Spleen (tissue), 7 donors: ENCODE measurements around the gene SLC25A26.

Experiments used
- POLR2A ChIP-seq, 3 donors: fragments of 450-650 bp; IDR thresholded peaks; one replicate each; pipeline ENCODE4 v1.5.1; 2017; ENCODE audit warnings: antibody characterized with exemption in 3 of 3, mild to moderate bottlenecking in 1 of 3
- POLR2AphosphoS5 ChIP-seq, 3 donors: sonication (generic); formaldehyde crosslinking; IDR thresholded peaks; one replicate each; pipeline ENCODE4 v1.5.1; 2017; ENCODE audit warnings: antibody characterized with exemption in 3 of 3
- TF ChIP-seq, protein P1 (sequence below), 11 experiments: fragments of 200-600 bp in 7 of 11; fragments of 450-650 bp in 4 of 11; sonication (generic) in 4 of 11; IDR thresholded peaks in 8 of 11; conservative IDR thresholded peaks in 3 of 11; 1 replicate in 7 of 11; 2 replicates in 4 of 11; pipeline versions ENCODE4 v1.4.0 to v1.8.0; 2016 to 2021; ENCODE audit warnings: antibody characterized with exemption in 11 of 11, inconsistent platforms in 4 of 11, mild to moderate bottlenecking in 1 of 11
- donor health status: DM: no; HTN: no; CAD: no; lungs with moderate emphysema.
- donor health status: DM: no; HTN: no; CAD: no.
- donor health status: DM: no; HTN: no; CAD: no.

DNA sequence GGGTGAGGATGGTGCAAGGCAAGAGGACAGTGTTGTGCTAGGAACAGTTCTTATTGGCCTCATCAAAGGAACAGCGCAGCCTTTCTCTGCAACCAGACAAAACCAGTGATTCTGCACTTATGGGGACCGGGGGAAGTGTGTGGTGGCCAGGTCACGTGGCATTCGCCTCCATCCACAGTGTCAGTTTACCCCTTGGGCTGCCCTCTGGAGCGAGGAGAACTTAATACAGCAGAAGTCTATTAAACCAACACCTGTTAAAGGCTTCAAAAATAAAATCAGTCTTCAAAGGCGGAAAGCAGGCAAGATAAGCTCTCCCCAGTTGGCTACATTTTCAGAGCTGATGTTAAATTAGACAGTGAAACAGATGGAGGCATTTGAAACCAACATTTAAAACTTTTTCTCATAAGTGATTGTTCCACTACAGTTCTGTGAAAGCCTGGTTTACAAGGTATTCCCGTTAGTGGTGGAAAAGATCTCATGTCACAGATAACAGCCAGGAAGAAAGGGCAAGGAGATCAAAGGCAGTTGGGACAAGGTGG lies 204.8 kb downstream of the SLC25A26 start:
- TF ChIP-seq, protein P1, sequence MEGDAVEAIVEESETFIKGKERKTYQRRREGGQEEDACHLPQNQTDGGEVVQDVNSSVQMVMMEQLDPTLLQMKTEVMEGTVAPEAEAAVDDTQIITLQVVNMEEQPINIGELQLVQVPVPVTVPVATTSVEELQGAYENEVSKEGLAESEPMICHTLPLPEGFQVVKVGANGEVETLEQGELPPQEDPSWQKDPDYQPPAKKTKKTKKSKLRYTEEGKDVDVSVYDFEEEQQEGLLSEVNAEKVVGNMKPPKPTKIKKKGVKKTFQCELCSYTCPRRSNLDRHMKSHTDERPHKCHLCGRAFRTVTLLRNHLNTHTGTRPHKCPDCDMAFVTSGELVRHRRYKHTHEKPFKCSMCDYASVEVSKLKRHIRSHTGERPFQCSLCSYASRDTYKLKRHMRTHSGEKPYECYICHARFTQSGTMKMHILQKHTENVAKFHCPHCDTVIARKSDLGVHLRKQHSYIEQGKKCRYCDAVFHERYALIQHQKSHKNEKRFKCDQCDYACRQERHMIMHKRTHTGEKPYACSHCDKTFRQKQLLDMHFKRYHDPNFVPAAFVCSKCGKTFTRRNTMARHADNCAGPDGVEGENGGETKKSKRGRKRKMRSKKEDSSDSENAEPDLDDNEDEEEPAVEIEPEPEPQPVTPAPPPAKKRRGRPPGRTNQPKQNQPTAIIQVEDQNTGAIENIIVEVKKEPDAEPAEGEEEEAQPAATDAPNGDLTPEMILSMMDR (IDR thresholded peaks at IDR 0.05 in 8 of 11, conservative IDR thresholded peaks at IDR 0.05 in 3 of 11) = no peak
- TF ChIP-seq POLR2A (IDR thresholded peaks at IDR 0.05) (no peak), POLR2AphosphoS5 (IDR thresholded peaks at IDR 0.05) (no peak)
